H9 (cell line): ENCODE data around the gene USP6NL. TPM values are rescaled to one million over a fixed set of nuclear protein-coding genes. Genes with fewer than 3 reads are reported as not detected.

Experiments
- DNase-seq: peaks from one replicate; pipeline ENCODE4 v3.0.0-alpha.2; 2017
- H2AFZ ChIP-seq: one replicate; pipeline ENCODE4 v1.6.1; 2013; ENCODE audit warnings: mild to moderate bottlenecking, low read length, control low read depth, moderate library complexity
- H2AK5ac ChIP-seq: 2 replicates; pipeline ENCODE4 v1.6.1; 2013; ENCODE audit warnings: low read length, control low read depth, mixed read lengths; ENCODE audit not compliant: insufficient read length
- H2BK120ac ChIP-seq: one replicate; pipeline ENCODE4 v1.6.1; 2013; ENCODE audit warnings: low read depth, mild to moderate bottlenecking, low read length, control low read depth, inconsistent platforms; ENCODE audit not compliant: poor library complexity, severe bottlenecking
- H2BK12ac ChIP-seq: 2 replicates; pipeline ENCODE4 v1.6.1; 2013; ENCODE audit warnings: low read length, control low read depth, mixed read lengths, low read depth; ENCODE audit not compliant: insufficient read length
- H2BK15ac ChIP-seq: 2 replicates; pipeline ENCODE4 v1.6.1; 2013; ENCODE audit warnings: low read depth, low read length, control low read depth
- H2BK20ac ChIP-seq: one replicate; pipeline ENCODE4 v1.6.1; 2013; ENCODE audit warnings: low read depth, mild to moderate bottlenecking, low read length, control low read depth, inconsistent platforms; ENCODE audit not compliant: poor library complexity, severe bottlenecking
- H2BK5ac ChIP-seq: 2 replicates; pipeline ENCODE4 v1.6.1; 2013; ENCODE audit warnings: low read length, control low read depth, mixed read lengths; ENCODE audit not compliant: insufficient read length
- H3K14ac ChIP-seq: 2 replicates; pipeline ENCODE4 v1.6.1; 2013; ENCODE audit warnings: low read length, control low read depth; ENCODE audit not compliant: insufficient read depth
- H3K18ac ChIP-seq: 2 replicates; pipeline ENCODE4 v1.6.1; 2013; ENCODE audit warnings: low read depth, mild to moderate bottlenecking, mixed read lengths, low read length, control low read depth; ENCODE audit not compliant: insufficient read length
- H3K23ac ChIP-seq: 2 replicates; pipeline ENCODE4 v1.6.1; 2013; ENCODE audit warnings: low read length, control low read depth, mixed read lengths, low read depth; ENCODE audit not compliant: insufficient read length
- H3K23me2 ChIP-seq: 2 replicates; pipeline ENCODE4 v1.6.1; 2013; ENCODE audit warnings: low read depth, mild to moderate bottlenecking, mixed read lengths, low read length, control low read depth; ENCODE audit not compliant: insufficient read length, poor library complexity, severe bottlenecking
- H3K27ac ChIP-seq: 2 replicates; pipeline ENCODE4 v1.5.1; 2013; ENCODE audit warnings: low read length, control low read depth, mixed read lengths, low read depth; ENCODE audit not compliant: insufficient read length
- H3K27me3 ChIP-seq: 2 replicates; pipeline ENCODE4 v1.6.1; 2013; ENCODE audit warnings: low read length, control low read depth, inconsistent platforms; ENCODE audit not compliant: insufficient read depth
- H3K4ac ChIP-seq: 2 replicates; pipeline ENCODE4 v1.6.1; 2013; ENCODE audit warnings: low read depth, mild to moderate bottlenecking, control low read depth, inconsistent platforms, low read length, moderate library complexity
- H3K4me1 ChIP-seq: 2 replicates; pipeline ENCODE4 v1.6.1; 2013; ENCODE audit warnings: low read length, control low read depth, inconsistent platforms; ENCODE audit not compliant: insufficient read depth
- H3K4me2 ChIP-seq: 2 replicates; pipeline ENCODE4 v1.6.1; 2013; ENCODE audit warnings: low read length, control low read depth, mixed read lengths; ENCODE audit not compliant: insufficient read length, insufficient read depth
- H3K56ac ChIP-seq: 2 replicates; pipeline ENCODE4 v1.6.1; 2013; ENCODE audit warnings: low read depth, mild to moderate bottlenecking, mixed read lengths, low read length, control low read depth; ENCODE audit not compliant: insufficient read length
- H3K79me1 ChIP-seq: 2 replicates; pipeline ENCODE4 v1.6.1; 2013; ENCODE audit warnings: low read depth, mild to moderate bottlenecking, moderate library complexity, low read length, control low read depth, inconsistent platforms; ENCODE audit not compliant: insufficient read depth, poor library complexity, severe bottlenecking
- H3K79me2 ChIP-seq: 2 replicates; pipeline ENCODE4 v1.6.1; 2013; ENCODE audit warnings: low read length, control low read depth, inconsistent platforms; ENCODE audit not compliant: insufficient read depth
- H3K9ac ChIP-seq: 2 replicates; pipeline ENCODE4 v1.6.1; 2013; ENCODE audit warnings: low read length, control low read depth, mixed read lengths; ENCODE audit not compliant: insufficient read length; ENCODE audit errors: extremely low read depth
- H3K9me3 ChIP-seq: one replicate; pipeline ENCODE4 v1.6.1; 2013; ENCODE audit warnings: low read depth, low read length, inconsistent platforms; ENCODE audit not compliant: control insufficient read depth
- H3T11ph ChIP-seq: one replicate; pipeline ENCODE4 v1.6.1; 2013; ENCODE audit warnings: mild to moderate bottlenecking, low read length, control low read depth, inconsistent platforms
- H4K20me1 ChIP-seq: one replicate; pipeline ENCODE4 v1.6.1; 2013; ENCODE audit not compliant: control insufficient read depth, insufficient read length, insufficient read depth
- H4K5ac ChIP-seq: 2 replicates; pipeline ENCODE4 v1.6.1; 2013; ENCODE audit warnings: low read depth, mild to moderate bottlenecking, mixed read lengths, low read length, control low read depth; ENCODE audit not compliant: insufficient read length
- H4K8ac ChIP-seq: replicated peaks from 2 replicates; pipeline ENCODE4 v1.6.1; 2013; ENCODE audit warnings: low read length, control low read depth, mixed read lengths, low read depth; ENCODE audit not compliant: insufficient read length
- H4K91ac ChIP-seq: 2 replicates; pipeline ENCODE4 v1.6.1; 2013; ENCODE audit warnings: low read depth, mild to moderate bottlenecking, moderate library complexity, mixed read lengths, low read length, control low read depth; ENCODE audit not compliant: insufficient read length
- H3K27ac Mint-ChIP-seq, 3 experiments: 2 replicates in 2 of 3; 3 replicates in 1 of 3; pipeline ENCODE4 v1.8.0; 2020 to 2021; ENCODE audit warnings: mixed read lengths in 3 of 3, mild to moderate bottlenecking in 1 of 3, moderate library complexity in 1 of 3
- H3K27me3 Mint-ChIP-seq: 2 replicates; pipeline ENCODE4 v1.8.0; 2021; ENCODE audit warnings: low read depth, mild to moderate bottlenecking, moderate library complexity, mixed read lengths
- H3K36me3 Mint-ChIP-seq, 3 experiments: 2 replicates in 2 of 3; 3 replicates in 1 of 3; pipeline ENCODE4 v1.8.0; 2020 to 2021; ENCODE audit warnings: low read depth in 3 of 3, mixed read lengths in 3 of 3; ENCODE audit not compliant: insufficient read depth in 1 of 3
- H3K4me1 Mint-ChIP-seq, 2 experiments: 2 replicates each; pipeline ENCODE4 v1.8.0; 2020; ENCODE audit warnings: mixed read lengths in 2 of 2
- H3K4me3 Mint-ChIP-seq, 2 experiments: 2 replicates in 1 of 2; 3 replicates in 1 of 2; pipeline ENCODE4 v1.8.0; 2020 to 2021; ENCODE audit warnings: mild to moderate bottlenecking in 2 of 2, mixed read lengths in 2 of 2, moderate library complexity in 1 of 2
- H3K9me3 Mint-ChIP-seq, 2 experiments: 2 replicates in 1 of 2; 3 replicates in 1 of 2; pipeline ENCODE4 v1.8.0; 2020; ENCODE audit warnings: mild to moderate bottlenecking in 2 of 2, mixed read lengths in 2 of 2, moderate library complexity in 1 of 2
- CTCF ChIP-seq: fragments of 200-600 bp; sonication (generic); conservative IDR thresholded peaks from 3 replicates; pipeline ENCODE4 v1.8.0; 2021; ENCODE audit warnings: antibody characterized with exemption, mild to moderate bottlenecking
- WGBS: extraction: QIAGEN DNeasy Blood & Tissue Kit; methylation state at CpG from one replicate; pipeline ENCODE4 v1.1.7; 2013; ENCODE audit warnings: missing lambda C conversion rate, low lambda C conversion rate, mixed read lengths; ENCODE audit not compliant: insufficient read length; ENCODE audit errors: extremely low coverage; 5-methylcytosine and 5-hydroxymethylcytosine counted together
- total RNA-seq: library from RNA; stranded (reverse); gene quantifications from 2 replicates; pipeline ENCODE4 v1.2.1, GENCODE V29; 2021

USP6NL gene
- total RNA-seq, 1 experiment from 2014 or later, result 28.3 TPM

GRCh38 chr10:11601670-11602069 lies 9.8 kb downstream of the USP6NL start:
- Histone ChIP-seq H3K14ac (no peak overlapping the region), H3K4me1 (peaks cover 4% of the 10 kb centered on the region; the same call in 1 of the 2 replicates), H4K5ac (no peak overlapping the region), H3K27ac (no peak overlapping the region), H4K8ac (no peak overlapping the region), H3K18ac (no peak overlapping the region), H2BK120ac (no peak overlapping the region), H3K27me3 (no peaks in the 10 kb centered on the region), H2BK5ac (no peak overlapping the region), H3K23ac (no peak overlapping the region), H3T11ph (no peak overlapping the region), H2BK15ac (no peak overlapping the region), H2AFZ (no peak overlapping the region), H2BK20ac (no peak overlapping the region), H3K9ac (no peak overlapping the region), H4K20me1 (no peaks in the 10 kb centered on the region), H3K4ac (no peak overlapping the region), H4K91ac (no peak overlapping the region), H3K4me2 (no peak overlapping the region), H3K23me2 (no peaks in the 10 kb centered on the region), H3K79me1 (peaks cover 5% of the 10 kb centered on the region), H2AK5ac (no peak overlapping the region), H3K79me2 (peaks cover 25% of the 10 kb centered on the region; the same call in 1 of the 2 replicates), H3K56ac (no peak overlapping the region), H3K9me3 (no peaks in the 10 kb centered on the region), H2BK12ac (no peak overlapping the region)
- Mint-ChIP-seq H3K9me3 (no peaks in the 10 kb centered on the region), H3K36me3 (peaks cover 3 to 14% (median 4%) of the 10 kb centered on the region in 3 experiments; a peak in 3 of 7 replicates), H3K4me1 (peaks cover 32 to 37% of the 10 kb centered on the region in 2 experiments), H3K4me3 (no peak overlapping the region), H3K27ac (no peak overlapping the region), H3K27me3 (no peaks in the 10 kb centered on the region)
- WGBS, result no CpG with 5 or more reads among the region's 1 CpG
- no peak for DNase-seq
- no peak for TF ChIP-seq CTCF
